Ovary (tissue), 3 donors: ENCODE results near the gene LTB.

Source experiments
- CTCF ChIP-seq, 3 donors: fragments of 450-650 bp in 2 of 3; fragments of 200-600 bp in 1 of 3; IDR thresholded peaks; one replicate each; pipeline versions ENCODE4 v1.5.1 to v1.8.0; 2016 to 2022; ENCODE audit warnings: antibody characterized with exemption in 3 of 3, mild to moderate bottlenecking in 1 of 3
- EP300 ChIP-seq: sonication (generic); formaldehyde crosslinking; IDR thresholded peaks from one replicate; pipeline ENCODE4 v1.6.1; 2017; ENCODE audit warnings: antibody characterized with exemption
- POLR2A ChIP-seq: fragments of 450-650 bp; IDR thresholded peaks from one replicate; pipeline ENCODE4 v1.6.1; 2017; ENCODE audit warnings: antibody characterized with exemption, mild to moderate bottlenecking, moderate library complexity
- donor health status: DM: no; HTN: no; CAD: no.

- TF ChIP-seq POLR2A, result no peak
- TF ChIP-seq CTCF (IDR thresholded peaks at IDR 0.05), result no peak
- no peak for TF ChIP-seq EP300
Measured at GRCh38 chr6:31559606-31559957, 22.6 kb downstream of the LTB start.
